AML-193 (cell line): ENCODE data around the gene GTPBP1.

Experiments
- DNase-seq, 2 experiments: peaks; one replicate each; lab custom pipeline; 2025; lab: John Stamatoyannopoulos, UW

Gene GTPBP1

DNA sequence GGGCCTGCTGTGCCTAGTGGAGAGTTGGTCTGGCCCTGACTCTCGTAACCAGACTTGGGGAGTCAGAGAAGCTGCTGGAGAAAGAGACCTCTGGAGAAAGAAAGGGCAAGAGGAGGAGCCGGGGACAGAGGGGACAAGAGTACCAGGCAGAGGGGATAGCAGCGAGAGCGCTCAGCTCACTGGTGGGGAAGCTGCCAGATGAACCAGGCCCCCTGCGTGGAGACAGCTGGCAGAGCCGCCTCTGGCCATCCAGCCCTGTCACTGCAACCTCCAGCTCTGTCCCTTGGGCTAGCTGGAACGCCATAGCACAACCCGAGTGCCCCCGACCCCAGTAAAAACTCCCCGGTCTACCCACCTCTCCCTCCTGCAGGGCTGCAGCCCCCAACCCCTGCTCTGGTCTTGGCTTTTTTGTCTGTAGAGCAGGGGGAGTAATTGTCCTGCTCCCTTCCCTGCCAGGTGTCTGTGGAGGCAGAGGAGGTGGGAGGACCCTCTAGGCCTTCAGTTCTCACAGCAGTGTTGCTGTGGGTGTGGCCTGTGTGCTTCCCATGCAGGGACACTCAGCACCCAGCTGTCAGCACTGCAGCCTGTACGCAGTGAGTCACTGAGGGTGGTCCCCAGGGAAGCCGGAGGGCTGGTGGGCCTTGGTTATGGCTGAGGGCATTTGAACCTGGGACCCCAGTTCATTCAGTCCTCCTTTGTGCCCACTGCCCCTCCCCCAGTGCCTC, 54.9 kb downstream of the GTPBP1 start:
- no peak for DNase-seq

DNA sequence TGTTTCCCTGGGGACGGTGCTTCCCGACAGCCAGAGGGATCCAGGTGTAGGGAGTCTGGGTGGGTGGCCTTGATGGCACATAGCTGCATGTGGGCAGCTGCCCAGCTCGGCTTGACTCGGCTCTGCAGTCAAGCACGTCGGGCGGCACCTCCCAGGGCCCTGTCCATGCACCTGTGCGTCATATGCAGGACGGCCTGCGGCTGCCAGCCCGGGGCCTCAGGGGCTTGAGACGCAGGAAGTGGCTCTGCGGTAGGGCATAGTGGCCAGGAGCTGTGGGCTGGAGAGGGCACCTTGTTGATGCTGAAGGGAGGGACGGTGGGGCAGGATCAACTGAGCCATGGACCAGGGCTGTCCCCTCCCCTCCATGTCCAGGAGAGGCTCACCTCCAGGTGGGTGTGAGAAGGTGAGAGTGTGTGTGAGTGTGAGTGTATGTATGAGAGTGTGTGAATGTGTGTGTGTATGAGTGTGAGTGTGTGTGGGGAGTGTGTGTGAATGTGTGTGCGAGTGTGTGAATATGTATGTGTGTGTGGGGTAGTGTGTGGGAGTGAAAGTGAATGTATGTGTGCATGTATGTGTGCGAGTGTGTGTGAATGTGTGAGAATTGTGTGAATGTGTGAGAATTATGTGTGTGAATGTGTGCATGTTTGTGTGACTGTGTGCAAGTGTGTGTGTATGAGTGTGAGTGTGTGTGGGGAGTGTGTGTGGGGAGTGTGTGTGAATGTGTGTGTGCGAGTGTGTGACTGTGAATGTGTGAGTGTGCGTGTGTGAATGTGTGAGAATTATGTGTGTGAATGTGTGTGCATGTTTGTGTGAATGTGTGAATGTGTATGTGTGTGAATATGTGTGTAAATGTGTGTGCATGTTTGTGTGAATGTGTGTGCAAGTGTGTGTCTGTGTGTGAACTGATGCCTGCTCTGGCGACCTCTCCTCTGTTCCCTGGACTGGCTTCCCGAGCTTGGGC, 55.7 kb downstream of the GTPBP1 start:
- DNase-seq: no peak

DNA sequence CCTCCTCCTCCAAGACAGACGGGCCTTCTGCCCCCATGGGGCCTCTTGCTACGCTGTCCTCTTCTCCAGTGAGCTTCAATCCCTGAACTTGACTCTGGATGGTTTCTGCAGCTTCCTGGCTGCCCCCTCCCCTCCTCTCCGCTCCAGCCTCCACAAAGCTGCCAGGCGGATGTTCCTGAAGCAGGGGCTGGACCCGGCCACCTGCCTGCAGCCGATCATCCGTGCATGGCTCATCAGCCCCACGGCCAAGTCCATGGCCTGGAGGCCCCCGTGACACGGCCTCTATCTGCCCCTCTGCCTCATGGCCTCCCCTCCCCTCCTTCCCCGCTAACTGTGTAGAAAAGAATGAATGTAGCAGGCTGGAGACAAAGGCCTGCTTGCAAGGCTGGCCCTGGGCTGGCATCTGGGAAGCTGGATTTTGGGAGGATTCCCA, 56.8 kb downstream of the GTPBP1 start:
- DNase-seq: no peak

DNA sequence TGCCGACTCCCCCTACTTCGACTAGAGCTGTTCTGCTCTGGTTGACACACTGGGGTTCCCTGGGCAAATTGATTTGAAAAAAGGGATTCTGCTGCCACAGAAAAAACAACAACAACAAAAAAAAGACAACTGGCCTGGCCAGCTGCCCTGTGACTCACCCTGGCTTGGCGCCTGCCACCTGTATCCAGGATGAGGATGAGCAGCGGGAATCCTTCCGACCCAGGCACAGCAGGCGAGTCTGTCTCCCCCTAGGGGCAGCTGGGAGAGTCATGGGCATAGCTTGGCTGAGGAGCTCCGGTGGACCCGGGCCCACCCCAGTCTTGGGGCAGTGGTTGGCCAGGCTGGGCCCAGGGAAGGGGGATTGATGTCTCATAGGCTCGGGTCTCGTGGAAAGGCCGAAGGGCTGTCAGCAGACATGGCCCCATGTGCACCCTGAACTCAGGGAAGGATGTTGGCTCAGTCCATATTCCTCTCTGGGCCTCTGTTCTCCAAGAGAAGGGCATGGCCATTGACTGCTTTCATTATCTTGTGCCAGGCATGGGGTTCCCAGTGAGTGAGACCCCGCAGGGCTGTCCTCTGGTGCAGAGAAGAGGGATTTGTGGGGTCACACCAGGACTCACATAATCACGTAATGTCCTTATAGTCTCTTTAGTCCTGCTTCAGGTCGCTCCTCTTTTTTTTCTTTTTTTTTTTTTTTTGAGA, 60.5 kb downstream of the GTPBP1 start:
- peak; percentile 17 to 33 for DNase-seq

DNA sequence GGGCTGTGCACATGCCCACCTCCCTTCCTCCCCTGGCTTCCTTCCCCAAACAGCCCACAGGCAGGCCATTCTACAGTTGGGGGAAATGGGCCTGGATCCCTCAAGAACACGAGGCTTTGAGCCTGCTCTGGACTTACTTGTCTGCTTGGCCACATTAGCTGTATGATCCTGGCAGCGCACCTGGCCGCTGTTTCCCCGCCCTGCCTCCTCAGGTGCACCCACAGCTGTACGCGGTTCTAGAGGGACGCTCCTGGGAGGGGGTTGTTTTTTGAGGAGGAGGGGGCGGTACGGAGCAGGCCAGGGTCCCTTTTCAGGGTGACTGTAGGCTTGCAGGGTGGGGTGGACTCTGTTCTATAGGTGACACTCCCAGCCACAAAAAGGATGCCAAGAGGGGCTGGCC, 61.6 kb downstream of the GTPBP1 start:
- no peak for DNase-seq

DNA sequence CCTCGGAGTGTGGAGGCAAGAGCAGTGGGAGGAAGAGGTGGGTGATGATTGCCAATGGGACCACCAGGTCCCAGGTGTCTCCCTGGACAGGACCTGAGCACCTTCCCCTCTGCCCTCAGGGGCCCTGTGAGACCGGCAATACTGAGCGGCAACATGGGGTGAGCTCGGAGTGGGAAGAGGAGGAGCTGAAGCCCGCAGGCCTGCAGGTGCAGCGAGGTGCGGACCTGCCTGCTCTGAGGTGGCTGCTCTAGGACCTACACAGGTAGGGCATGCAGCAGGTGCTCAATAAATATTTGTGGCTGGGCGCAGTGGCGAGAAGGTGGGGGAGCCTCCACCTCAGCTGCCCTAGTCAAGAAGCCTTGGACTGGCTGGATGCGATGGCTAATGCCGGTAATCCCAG, 62.3 kb downstream of the GTPBP1 start:
- DNase-seq: no peak

DNA sequence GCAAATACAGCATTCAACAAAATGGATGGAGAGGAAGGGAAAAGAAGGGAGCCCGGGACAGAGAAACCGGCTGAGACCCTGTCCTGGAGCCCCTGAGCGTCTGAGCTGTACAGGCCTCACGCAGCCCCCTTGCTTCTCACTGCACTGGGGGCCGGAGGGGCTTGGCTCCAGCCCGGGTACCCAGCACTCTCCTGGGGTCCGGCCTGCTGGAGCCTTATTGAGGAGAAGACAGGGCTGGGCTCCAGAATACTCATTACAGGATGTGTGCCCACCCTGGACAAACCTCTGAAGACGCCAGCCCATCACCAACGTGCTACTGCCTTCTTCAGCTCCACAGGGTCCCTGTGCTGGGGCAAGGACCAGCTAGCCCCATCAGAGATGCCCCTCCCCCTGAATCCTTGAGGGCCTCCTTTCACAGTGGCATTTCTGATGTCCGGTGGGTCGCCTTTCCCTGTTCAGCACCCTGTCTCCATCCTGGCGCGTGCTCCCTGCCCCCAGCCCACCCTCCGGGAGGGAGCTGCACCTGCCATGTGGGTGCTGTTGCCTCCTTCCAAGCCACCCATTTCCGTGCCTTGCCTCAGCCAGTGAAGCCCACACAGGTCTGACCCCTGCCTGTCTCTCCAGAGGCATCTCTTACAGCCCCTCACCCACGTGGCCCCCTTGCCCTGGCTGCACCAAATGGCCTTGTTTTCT, 64.7 kb downstream of the GTPBP1 start:
- no peak for DNase-seq

DNA sequence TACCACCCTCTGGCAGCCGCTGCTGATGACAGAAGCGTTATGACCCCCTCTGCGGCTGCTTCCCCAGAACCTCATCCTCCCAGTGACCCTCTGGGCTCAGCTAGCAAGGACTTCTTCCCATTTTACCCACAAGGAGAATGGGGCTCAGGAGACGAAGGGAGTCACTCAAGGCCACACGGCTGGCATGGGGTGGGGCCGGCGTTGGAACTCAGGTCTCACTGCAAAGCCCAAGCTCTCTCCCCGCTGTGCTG, 66.8 kb downstream of the GTPBP1 start:
- no peak for DNase-seq

DNA sequence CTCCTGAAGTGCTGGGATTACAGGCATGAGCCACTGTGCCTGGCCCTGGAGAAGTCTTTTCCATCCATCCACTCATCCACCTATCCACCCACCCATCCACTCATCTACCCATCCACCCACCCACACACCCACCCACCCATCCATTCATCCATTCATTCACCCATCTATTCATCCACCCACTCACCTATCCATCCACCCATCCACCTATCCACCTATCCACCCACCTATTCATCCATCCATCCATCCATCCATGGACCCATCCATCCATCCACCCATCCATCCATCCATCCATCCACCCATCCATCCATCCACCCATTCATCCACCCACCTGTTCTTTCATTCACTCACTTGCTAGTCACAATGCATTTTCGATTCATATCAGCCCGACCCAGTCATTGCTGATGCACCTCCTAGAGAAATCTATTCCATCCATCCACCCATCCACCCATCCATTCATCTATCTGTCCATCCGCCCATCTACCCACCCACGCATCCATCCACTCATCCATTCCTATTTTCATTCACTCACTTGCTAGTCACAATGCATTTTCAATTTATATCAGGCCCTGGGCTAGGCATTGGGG, 67.7 kb downstream of the GTPBP1 start:
- DNase-seq: no peak

DNA sequence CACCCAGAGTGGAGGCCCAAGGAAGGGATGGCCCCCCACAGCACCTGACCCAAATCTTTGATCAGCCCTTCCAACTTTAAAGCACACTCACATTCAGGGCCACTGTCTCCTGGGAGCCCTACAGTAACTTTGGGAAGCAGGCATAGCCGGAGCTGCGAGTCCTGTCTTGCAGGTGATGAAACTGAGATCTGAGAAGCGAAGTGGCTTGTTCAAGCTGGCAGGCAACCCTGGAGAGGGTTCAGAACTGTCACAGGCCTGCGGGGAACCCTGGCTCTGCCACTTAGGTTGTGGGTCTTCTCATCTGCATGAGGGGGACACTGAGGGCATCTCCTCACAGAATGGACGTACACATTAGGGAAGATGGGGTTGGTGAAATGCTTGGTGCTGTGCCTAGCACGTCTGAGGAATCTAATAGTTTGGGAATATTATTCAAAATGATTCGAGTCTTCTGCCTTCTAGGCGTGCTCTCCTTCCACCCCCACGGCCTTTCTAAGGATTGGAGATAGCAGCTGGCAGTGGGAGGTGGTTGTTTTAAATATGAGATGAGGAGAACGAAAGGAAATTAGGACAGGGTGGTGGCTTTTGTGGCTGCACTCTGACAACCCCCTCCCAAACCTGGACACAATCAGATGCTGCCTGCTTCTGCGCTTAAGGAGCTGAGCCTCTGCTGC, 68.9 kb downstream of the GTPBP1 start:
- no peak for DNase-seq

DNA sequence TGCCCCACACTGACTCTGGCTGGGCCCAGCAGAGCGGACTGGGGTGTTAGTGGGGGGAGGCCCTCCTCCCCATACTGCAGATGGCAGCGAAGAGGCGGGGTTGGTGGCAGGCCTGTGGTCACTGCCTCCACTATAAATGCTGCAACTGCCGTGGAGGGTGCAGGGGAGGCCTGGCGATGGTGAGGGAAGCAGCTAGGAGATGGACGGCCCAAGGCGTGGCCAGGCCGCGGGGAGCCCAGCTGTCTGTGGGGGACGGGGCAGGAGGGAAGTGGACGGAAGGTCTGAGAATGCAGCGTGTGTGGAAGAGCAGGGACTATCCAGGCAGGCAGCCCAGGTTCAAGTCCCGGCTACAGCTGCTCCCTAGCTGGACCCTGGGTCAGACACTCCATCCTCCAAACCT, 69.9 kb downstream of the GTPBP1 start:
- no peak for DNase-seq

DNA sequence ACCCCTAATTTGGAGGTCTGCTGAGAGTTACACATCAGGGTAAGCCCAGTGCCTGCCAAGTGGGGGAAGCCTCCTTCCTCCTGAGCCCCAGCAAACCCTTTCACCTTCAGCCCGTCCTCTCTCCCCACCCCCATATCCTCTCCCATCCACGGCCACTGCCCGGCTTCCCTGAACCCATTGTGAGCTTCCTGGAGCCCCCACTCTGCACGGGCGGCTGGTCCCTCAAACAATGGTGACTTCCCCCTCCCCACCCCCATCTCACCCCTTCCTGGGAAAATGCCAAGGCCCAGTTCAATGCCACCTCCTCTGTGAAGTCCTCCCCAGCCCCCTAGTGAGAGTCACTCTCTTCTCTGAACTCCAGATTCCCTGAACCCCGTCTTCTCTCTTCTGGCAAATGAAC, 70.3 kb downstream of the GTPBP1 start:
- DNase-seq: no peak

DNA sequence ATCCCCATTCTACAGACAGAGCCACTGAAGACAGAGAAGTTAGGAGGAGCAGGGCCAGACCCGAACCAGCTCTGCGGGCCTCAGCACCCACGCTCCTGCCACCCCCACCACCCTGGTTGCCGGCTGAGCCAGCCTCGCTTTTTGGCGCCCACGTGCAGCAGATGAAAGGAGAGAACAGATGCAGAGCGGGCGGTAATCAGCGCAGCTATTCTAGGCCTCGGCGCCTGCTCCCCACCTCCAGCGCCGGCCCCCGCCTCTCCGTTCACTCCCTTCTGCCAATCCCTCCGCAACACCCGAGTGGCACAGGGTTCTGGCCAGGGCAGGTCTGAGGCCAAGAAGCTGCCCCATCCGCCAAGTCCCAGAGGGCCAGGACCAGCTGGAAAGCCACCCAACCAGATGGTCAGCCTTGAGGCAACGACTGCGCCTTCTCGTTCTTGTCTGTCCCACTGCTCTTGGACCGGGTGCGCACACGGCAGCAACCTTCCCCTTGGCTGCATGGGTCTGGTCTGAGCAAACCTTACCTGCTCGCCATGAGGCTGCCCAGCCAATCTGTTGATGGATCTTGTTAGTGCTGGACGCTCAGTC, 71.4 kb downstream of the GTPBP1 start:
- no peak for DNase-seq

DNA sequence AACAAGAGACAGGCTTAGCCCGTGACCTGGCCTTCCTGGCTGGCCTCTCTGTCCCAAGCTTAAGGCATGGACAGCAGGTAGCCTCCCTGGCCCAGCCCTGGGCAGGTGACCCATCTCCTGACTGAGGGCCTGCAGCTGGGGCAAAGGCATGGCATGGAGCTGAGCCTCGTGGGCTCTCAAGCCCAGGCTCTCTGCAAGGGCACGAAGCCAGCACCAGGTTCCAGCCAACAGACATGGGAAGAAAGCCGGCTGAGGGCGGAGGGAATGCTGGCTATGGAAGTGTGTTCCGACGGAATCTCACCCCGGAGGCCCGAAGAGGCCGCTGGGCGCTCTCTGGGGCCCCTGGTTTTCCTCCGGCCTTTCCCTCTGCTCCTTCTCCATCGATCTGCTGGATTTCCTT, 75.3 kb downstream of the GTPBP1 start:
- DNase-seq: no peak

DNA sequence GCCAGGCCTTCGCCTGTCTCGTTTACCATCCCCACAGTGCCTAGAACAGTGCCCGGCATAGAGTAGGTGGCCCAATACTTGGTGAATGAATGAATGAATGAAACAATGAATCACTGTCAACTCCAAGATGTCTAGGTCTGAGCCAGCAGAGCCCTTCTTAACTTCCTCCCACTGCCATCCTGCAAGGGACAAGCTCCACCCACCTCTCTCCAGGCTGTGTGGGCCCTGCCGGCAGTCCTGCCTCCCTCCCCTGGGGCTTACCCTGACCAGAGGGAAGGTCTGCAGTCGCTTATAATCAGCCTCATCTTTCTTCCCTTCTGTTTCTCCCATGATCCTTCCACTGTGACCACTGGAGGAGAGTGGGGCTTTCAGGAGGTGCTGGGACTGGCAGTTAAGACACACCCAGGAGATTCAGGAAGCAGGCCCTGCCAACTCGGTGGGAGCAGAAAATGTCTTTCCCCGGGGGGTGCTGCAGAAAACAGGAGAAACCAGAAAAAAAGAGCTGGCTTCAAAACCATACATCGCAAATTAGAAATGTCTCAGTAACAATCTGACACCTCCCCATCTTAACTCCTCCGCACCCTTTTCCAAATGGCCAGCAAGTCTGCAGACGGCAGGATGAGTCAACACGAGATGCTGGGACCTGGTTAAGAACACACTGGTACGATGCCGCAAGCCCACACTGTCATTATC, 76.8 kb downstream of the GTPBP1 start:
- DNase-seq: no peak
